ENCODE data around the gene PTPN18. TPM values are rescaled to one million over a fixed set of nuclear protein-coding genes. Genes with fewer than 3 reads are reported as not detected.

PTPN18 gene
- total and polyA plus RNA-seq, 2 donors (not counting 3 experiments of a cell fraction or from before 2014, with no cell fraction given): 39.4 to 39.6 TPM

GRCh38 chr2:130335226-130335625 is 20.6 kb upstream of the PTPN18 start:
- TF ChIP-seq POLR2A (IDR thresholded peaks at IDR 0.05; ENCODE audit: low read depth, low read length) (no peak), CTCF (IDR thresholded peaks at IDR 0.05; ENCODE audit: extremely low read depth in 1 of 2, insufficient read depth in 1 of 2, low read depth in 1 of 2, low read length in 2 of 2) (no peak), GATA2 (IDR thresholded peaks at IDR 0.05; ENCODE audit: insufficient read depth, insufficient read length, low read depth, low read length) (no peak), FOS (IDR thresholded peaks at IDR 0.05; ENCODE audit: borderline replicate concordance, insufficient read depth, low read length) (no peak), JUN (IDR thresholded peaks at IDR 0.05; ENCODE audit: borderline replicate concordance, insufficient read depth, insufficient read length, low read depth) (no peak), POLR2AphosphoS5 (IDR thresholded peaks at IDR 0.05; ENCODE audit: insufficient read depth, low read depth, low read length) (no peak), EZH2 (IDR thresholded peaks at IDR 0.05; ENCODE audit: borderline replicate concordance, low read depth, low read length, severe bottlenecking) (no peak), MYC (IDR thresholded peaks at IDR 0.05; ENCODE audit: low read depth, low read length) (no peak)
- TF ChIP-seq, protein P1, sequence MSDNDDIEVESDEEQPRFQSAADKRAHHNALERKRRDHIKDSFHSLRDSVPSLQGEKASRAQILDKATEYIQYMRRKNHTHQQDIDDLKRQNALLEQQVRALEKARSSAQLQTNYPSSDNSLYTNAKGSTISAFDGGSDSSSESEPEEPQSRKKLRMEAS (IDR thresholded peaks at IDR 0.05; ENCODE audit: insufficient read depth, insufficient read length): no peak
- H3K4me3 ChIP-seq (replicated peaks in 1 of 3; ENCODE audit: insufficient read depth in 1 of 3, low read depth in 1 of 3, low read length in 3 of 3): no peak overlapping the region
- dilution Hi-C loops (cut with MboI; ENCODE audit: extremely low pct_ligation_motif_present, low sequenced_read_pairs): no loop called here
- no peaks in the 10 kb centered on the region for H3K9me1 ChIP-seq (replicated peaks; ENCODE audit: control insufficient read depth, extremely low read depth, insufficient read depth, low read length)
- H3K9me3 ChIP-seq (replicated peaks; ENCODE audit: control insufficient read depth, insufficient read depth, low read length): no peaks in the 10 kb centered on the region
- no peak for FAIRE-seq
- ChIA-PET CTCF (interaction anchor here (1.1 to 7.8 kb wide), 4 partner anchors 8 to 412 kb away, joined by 4 to 147 read pairs (median 6); partner anchors contain the start of genes IMP4 and SMPD4), POLR2A (no interaction called here)
- H3K4me1 ChIP-seq (ENCODE audit: control insufficient read depth, extremely low read depth, insufficient read depth, low read length): peaks cover 8% of the 10 kb centered on the region
- DNase-seq (ENCODE audit: low read depth, low spot score): no peak
- H2AFZ ChIP-seq (ENCODE audit: low read depth, low read length): no peak overlapping the region
- BruUV-seq (replicated peaks): no TSS peak
- peaks cover 0 to 4% of the 10 kb centered on the region in 2 experiments for H3K36me3 ChIP-seq (ENCODE audit: control insufficient read depth in 2 of 2, extremely low read depth in 1 of 2, insufficient read depth in 2 of 2, low read length in 2 of 2)
- no peaks in the 10 kb centered on the region for H3K79me2 ChIP-seq (ENCODE audit: control insufficient read depth, insufficient read depth, low read length)
- no peaks in the 10 kb centered on the region for H4K20me1 ChIP-seq (replicated peaks; ENCODE audit: control insufficient read depth, extremely low read depth, insufficient read depth, low read length)
- no peak overlapping the region for H3K9ac ChIP-seq (replicated peaks; ENCODE audit: extremely low read depth, insufficient read depth, low read length)
- H3K4me2 ChIP-seq (ENCODE audit: insufficient read depth, low read length): no peak overlapping the region
- peaks cover 6 to 17% of the 10 kb centered on the region in 2 experiments for H3K27me3 ChIP-seq (ENCODE audit: control insufficient read depth in 2 of 2, insufficient read depth in 2 of 2, low read length in 2 of 2)
- intact Hi-C loops (cut with micrococcal nuclease): loop anchor here (10.0 kb wide), 2 partner anchors 90 to 1600 kb away; no protein-coding TSS in a partner anchor
- H3K27ac ChIP-seq (ENCODE audit: insufficient read depth, low read depth, low read length): no peak overlapping the region
